Measurements from ENCODE around the gene RNF113B.

RNF113B gene

DNA sequence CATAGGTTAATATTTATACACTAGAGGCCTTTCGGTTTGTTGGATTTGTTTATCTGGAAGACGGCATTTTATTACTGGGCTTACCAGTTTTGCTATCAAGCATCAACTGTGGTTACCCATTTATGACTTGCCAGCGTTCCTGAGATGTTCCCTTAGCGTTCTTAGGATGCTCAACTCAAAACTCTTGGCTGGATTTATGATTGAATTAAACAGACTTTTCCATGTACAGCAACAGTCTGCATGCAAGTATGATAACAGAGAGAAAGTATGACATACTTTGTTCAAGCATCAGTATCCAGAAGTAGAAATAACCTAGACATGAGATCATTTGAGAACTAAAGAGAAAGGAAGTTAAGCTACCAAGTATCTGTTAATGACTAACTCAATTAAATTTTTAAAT is 29.9 kb upstream of the RNF113B start:
- no peak for FAIRE-seq
- no peak for DNase-seq (ENCODE audit: extremely low spot score, insufficient read length, low read depth)

DNA sequence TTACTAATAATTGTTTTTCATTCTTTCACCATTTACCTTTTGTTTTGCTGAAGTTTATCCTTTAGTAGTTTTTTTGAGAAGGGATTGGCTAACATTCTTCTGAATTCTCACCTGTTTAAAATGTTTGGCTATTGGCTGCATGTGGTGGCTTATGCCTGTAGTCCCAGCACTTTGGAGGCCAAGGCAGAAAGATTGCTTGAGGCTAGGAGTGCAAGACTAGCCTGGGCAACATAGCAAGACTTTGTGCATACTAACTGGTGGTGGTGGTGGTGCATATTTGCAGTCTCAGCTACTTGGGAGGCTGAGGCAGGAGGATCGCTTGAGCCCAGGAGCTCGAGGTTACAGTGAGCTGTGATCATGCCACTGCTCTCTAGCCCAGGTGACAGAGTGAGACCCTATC is 27.5 kb upstream of the RNF113B start:
- FAIRE-seq (no peak), DNase-seq (ENCODE audit: extremely low spot score, insufficient read length, low read depth) (no peak)

DNA sequence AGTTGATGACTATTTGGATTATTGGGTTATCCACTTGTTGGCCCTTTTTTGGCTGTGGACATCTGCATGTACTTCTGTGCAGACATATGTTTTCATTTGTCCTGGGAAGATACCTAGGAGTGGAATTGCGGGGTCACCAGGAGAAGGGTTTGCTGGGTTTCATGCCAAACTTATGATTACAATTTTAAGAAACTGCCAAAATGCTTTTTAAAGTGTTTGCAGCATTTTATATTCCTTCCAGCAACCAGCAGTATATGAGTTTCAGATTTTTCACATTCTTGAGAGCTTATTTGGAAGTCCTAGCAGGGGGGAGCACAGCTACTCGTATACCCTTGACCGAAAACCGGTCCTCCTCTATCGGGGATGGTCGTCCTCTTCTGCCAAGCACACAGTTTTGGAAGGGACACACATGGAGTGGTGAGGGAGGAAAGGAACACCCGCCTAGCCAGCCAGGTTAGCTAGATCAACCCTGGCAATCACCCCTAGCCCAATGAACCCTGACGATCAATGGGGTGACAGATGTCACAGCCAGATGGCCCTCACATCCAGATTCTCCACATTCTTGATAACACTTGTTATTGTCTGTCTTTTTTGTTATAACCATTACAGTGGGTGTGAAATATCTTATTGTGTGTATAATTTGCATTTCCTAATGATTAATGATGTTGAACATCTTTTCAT is 26.7 kb upstream of the RNF113B start:
- DNase-seq (ENCODE audit: extremely low spot score, insufficient read length, low read depth) (no peak), FAIRE-seq (no peak)

DNA sequence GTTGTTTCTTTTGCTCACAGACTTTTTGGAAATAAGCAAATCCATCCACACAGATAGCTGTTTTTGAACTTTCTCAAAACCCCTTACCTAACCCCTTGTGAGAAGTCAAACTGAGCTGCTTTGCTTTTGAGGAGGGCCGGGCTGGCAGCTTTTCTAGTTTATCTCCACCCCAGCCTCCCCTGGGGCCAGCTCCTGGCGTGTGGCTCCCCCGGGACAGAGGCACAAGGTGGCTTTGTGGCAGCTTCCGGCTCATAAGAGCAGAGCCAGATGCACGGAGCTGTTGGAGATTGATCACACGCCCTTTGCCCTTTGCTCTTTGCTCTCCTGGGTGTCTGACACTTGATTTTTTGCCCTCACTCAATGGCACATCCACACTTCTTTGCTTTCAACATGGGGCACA is 24.9 kb upstream of the RNF113B start:
- DNase-seq (ENCODE audit: extremely low spot score, insufficient read length, low read depth) = no peak
- FAIRE-seq = no peak

DNA sequence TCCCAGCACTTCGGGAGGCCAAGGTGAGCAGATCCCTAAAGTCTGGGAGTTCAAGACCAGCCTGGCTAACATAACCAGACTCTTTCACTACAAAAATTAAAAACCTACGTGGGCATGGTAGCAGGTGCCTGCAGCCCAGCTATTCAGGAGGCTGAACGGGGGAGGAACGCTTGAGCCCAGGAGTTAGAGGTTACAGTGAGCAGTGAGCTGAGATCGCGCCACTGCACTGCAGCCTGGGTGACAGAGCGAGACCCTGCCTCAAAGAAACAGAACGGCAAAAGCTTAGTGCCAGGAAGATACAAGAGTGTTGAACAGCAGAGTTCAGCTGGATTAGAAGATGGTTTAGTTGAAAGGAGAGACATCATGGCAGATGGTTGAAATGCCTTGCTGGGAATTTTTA is 24.1 kb upstream of the RNF113B start:
- DNase-seq (ENCODE audit: extremely low spot score, insufficient read length, low read depth) (no peak), FAIRE-seq (no peak)

DNA sequence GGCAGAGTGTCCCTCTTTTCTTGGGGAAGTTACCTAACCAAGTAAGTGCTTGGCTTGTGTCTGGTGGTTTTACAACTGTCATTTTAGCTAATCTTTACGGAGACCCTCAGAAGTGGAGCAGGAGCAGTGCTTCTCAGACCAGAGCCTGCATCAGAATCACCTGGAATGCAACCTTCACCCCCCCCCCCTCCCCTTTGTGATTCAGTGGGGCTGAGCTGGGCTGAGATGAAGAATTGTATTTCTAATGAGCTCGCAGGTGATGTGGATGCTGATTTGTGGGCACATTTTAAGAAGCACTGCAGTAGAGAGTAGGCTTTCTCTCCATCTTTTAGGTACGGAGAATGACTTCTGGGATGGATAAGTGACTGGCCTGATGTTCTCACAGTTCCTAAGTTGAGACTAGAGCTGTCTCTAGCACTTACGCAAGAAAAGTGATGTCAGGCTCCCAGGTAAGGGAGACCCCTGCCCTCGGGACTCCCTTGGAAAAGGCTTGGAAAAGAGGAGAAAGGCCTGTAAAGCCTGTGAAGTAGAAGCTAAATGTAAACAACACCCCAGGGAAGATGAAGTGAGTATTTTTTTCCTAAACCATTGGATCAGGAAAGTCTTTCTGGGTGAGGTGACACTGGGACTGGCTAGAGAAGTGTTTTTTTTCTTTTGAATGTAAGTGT is 23.3 kb upstream of the RNF113B start:
- DNase-seq (ENCODE audit: extremely low spot score, insufficient read length, low read depth) = no peak

DNA sequence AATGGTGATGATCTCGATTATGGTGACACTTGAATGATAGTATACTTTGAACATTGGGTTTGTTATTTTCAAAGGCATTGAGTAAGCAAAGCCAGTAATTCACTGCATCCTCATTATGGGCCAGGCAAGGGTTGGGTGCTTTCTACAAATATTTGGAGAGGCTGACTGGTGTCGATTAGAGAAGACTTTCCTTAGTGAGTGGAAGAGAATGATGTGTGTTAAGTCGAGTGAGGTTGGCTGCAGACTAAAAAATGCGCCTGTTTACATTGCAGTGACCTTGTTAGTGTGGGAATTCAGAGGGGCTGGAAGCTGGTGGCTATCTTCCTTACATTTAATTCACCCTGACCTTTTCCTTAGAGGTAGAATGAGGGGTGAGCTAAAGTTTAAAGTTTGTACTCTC is 22.4 kb upstream of the RNF113B start:
- no peak for FAIRE-seq
- DNase-seq (ENCODE audit: extremely low spot score, insufficient read length, low read depth) = no peak

More for the DNA sequence above, 23.3 kb upstream of the RNF113B start:
- FAIRE-seq = no peak

- FAIRE-seq = no peak
Observed at GRCh38 chr13:98198683-98199082, 21.6 kb upstream of the RNF113B start.

DNA sequence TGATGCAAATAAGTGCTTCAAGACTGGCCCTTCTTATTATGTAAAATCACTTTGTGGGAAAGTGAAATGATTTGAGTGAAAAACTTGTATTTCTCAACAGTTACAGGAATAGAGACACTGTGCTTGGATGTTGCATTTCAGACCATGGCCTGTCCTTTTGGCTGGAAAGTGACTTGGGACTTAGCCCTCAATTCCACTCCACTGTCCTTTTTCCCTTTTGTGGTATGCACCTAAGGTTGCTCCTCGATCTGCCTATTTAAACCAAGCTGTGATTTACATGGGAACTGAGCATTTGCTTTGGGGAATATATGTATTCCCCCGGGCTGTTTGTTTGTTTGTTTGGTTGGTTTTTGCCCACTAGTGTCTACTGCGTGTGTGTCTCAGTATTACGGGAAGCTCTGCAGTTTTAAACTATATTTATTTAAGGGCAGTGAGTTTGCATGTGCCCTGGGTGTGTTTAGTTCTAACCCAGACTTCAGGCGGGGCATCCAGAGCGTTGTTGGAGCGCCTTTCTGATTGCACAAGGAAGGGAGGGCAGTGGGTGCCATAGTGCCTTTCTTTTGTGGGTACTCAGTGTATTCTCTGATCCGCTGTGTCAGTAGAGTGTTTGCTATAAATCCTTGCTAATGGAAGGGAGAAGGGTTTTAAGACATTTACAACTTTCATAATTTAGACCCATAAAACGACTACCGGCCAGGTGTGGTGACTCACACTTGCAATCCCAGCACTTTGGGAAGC is 18.2 kb upstream of the RNF113B start:
- FAIRE-seq = no peak
- no peak for DNase-seq (ENCODE audit: extremely low spot score, insufficient read length, low read depth)

More at GRCh38 chr13:98198683-98199082, 21.6 kb upstream of the RNF113B start:
- DNase-seq (ENCODE audit: extremely low spot score, insufficient read length, low read depth) = no peak

GRCh38 chr13:98192008-98192407 is 14.9 kb upstream of the RNF113B start:
- DNase-seq (ENCODE audit: extremely low spot score, insufficient read length, low read depth) = no peak
- FAIRE-seq = no peak

DNA sequence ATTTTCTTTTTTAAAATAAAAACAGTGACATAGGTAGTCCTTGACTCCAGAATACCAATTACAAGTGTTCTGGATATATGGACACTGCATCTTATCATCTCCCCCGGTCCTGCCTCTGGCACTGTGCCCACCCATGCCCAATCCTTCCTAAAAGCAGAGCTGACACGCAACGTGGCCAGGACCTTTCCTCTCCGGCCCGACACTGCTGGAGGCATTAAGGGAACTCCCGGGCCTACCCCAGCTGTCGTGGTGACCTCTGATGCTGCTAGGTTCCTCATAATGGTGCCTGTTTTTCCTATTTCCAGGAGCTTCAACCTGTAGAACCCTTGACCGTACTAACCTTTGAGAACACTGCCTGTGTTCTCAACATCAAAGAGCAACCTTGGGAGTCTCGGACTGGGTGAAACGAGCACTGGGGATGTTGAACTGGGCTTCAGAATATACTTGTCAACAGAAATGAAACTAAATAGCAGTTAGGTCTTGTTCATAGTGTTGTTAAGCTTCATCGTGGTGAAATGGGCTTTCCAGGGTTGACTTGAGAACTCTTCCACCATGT is 13.9 kb upstream of the RNF113B start:
- DNase-seq (ENCODE audit: extremely low spot score, insufficient read length, low read depth) = no peak
- no peak for FAIRE-seq

- DNase-seq (ENCODE audit: extremely low spot score, insufficient read length, low read depth) (no peak), FAIRE-seq (no peak)
Observed at GRCh38 chr13:98189841-98190505, 12.9 kb upstream of the RNF113B start.

DNA sequence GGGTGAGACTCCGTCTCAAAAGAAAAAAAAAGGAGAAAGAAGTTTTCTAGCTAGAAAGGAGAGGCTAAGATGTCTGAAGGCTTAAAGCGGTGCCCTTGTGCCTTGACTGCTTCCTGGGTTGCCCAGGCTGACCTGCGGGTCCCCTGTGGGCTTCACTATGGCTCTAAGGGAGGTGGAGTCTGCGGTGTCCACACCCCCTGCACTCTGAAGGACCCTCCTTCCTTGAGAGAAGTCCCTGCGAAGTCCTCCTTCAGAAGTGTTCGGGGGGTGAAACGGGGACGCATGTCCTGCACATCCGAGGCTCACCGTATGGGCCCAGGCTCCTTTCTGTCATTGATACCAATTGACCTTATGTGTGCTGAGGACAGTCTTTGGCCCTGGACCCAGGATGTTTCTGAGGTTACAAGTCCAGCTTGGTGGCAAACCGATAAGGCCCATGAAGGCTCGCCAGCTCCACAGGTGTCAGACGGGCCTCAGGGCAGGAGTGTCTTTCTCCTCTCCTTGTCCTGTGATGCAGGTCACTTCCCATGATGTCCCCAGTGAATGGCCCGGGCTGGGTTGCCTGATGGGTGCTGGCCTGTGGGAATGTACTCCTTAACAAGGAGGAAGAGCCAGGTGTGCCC is 11.6 kb upstream of the RNF113B start:
- no peak for DNase-seq (ENCODE audit: extremely low spot score, insufficient read length, low read depth)

GRCh38 chr13:98187965-98188261 is 10.8 kb upstream of the RNF113B start:
- FAIRE-seq (no peak), DNase-seq (ENCODE audit: extremely low spot score, insufficient read length, low read depth) (no peak)

More for the DNA sequence above, 11.6 kb upstream of the RNF113B start:
- no peak for FAIRE-seq

DNA sequence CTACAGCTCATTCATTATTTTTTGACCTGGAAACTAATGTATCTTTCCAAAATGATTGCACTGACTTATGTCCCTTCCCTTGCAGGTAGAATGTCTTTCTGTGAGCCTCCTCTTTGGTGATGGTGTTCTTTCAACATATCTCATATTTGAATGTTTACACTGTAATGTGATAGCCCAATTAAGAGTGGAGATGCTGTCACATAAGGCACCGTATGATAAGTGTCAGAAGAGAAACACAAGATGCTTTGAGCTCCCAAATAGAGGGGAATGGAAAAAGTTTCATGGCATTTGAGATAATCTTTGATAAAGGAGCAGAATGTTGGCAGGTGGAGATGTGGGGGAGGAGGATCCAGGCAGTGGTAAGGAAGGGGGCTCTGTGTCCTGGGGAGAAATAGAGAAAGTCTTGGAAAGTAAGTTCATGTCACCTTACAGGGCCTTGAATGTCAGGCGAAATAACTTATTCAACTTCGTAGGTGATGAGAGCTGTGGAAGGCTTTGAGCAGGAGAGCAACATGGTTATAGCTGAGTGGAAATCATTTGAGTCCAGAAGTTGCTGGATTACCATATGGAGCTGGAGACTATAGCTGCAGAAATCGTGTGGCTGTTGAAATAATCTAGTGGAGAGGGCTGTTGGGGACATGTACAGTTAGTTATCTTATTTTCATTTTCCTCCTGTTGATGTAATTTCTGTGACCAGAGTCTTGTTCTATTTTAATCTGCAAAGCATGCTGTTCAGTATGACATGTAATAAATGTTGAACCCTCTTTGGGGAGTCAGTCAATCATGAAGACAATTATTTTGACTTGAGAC is 10.3 kb upstream of the RNF113B start:
- DNase-seq (ENCODE audit: extremely low spot score, insufficient read length, low read depth) = no peak
- FAIRE-seq = no peak

GRCh38 chr13:98184792-98185191 is 7.7 kb upstream of the RNF113B start:
- FAIRE-seq = no peak
- DNase-seq (ENCODE audit: extremely low spot score, insufficient read length, low read depth) = no peak

- FAIRE-seq = no peak
Observed at GRCh38 chr13:98182589-98182988, 5.5 kb upstream of the RNF113B start.

DNA sequence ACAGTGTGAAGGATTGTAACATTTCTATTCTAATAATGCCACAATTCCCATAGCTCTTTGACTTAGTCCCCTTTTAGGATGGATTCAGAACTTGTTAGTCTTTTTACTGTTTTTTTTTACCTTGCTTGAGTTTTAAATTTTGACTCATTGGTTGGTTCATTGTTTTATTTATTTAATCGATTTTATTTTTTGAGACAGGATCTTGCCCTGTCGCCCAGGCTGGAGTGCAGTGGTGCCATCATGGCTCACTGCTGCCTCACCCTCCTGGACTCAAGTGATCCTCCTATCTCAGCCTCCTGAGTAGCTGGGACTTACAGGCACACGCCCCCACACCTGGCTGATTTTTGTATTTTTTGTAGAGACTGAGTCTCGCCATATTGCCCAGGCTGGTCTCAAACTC is 5.1 kb upstream of the RNF113B start:
- no peak for DNase-seq (ENCODE audit: extremely low spot score, insufficient read length, low read depth)
- FAIRE-seq = no peak

More at GRCh38 chr13:98182589-98182988, 5.5 kb upstream of the RNF113B start:
- no peak for DNase-seq (ENCODE audit: extremely low spot score, insufficient read length, low read depth)

- DNase-seq (ENCODE audit: extremely low spot score, insufficient read length, low read depth) = no peak
- no peak for FAIRE-seq
Observed at GRCh38 chr13:98181111-98181815, 4.2 kb upstream of the RNF113B start.

Data from GM18507 (cell line).